BLaER1 treated with 17β-estradiol and CSF1 and Interleukin-3, amounts not matched to agents 10 nM and 100 nM (cell line): ENCODE results near the gene HERC2.

Experiments
- H3K27ac ChIP-seq, 11 experiments: shearing (Covaris generic); formaldehyde crosslinking; 2 replicates each; pipeline ENCODE4 v1.8.1; 2022
- H3K27me3 ChIP-seq, 11 experiments: shearing (Covaris generic); formaldehyde crosslinking; 2 replicates each; pipeline ENCODE4 v1.8.1; 2022
- H3K36me3 ChIP-seq, 11 experiments: shearing (Covaris generic); formaldehyde crosslinking; 2 replicates each; pipeline ENCODE4 v1.8.1; 2022
- H3K4me1 ChIP-seq, 10 experiments: shearing (Covaris generic); formaldehyde crosslinking; 2 replicates each; pipeline ENCODE4 v1.8.1; 2022
- H3K4me2 ChIP-seq, 11 experiments: shearing (Covaris generic); formaldehyde crosslinking; 2 replicates each; pipeline ENCODE4 v1.8.1; 2022
- H3K4me3 ChIP-seq, 10 experiments: shearing (Covaris generic); formaldehyde crosslinking; 2 replicates each; pipeline ENCODE4 v1.8.1; 2022
- H3K9ac ChIP-seq, 11 experiments: shearing (Covaris generic); formaldehyde crosslinking; 2 replicates each; pipeline ENCODE4 v1.8.1; 2022
- H3K9me3 ChIP-seq, 11 experiments: shearing (Covaris generic); formaldehyde crosslinking; replicated peaks in 1 of 11; 2 replicates each; pipeline ENCODE4 v1.8.1; 2022
- H4K20me1 ChIP-seq, 11 experiments: shearing (Covaris generic); formaldehyde crosslinking; 2 replicates each; pipeline ENCODE4 v1.8.1; 2022
- Cebpa-rat ChIP-seq, 11 experiments: shearing (Covaris generic); IDR thresholded peaks; 2 replicates each; pipeline ENCODE4 v1.8.1; 2022

Gene HERC2

GRCh38 chr15:28112101-28112760 lies 209.7 kb downstream of the HERC2 start:
- peaks cover 6 to 9% (median 7%) of the 10 kb centered on the region in 10 experiments; a peak in 19 of 20 replicates for H3K4me1 ChIP-seq
- no peak overlapping the region for H3K4me3 ChIP-seq
- H3K36me3 ChIP-seq, result peaks cover 59 to 68% (median 63%) of the 10 kb centered on the region in 11 experiments
- no peak overlapping the region for H3K9ac ChIP-seq
- peaks cover 15 to 22% (median 18%) of the 10 kb centered on the region in 11 experiments for H3K27me3 ChIP-seq
- H3K9me3 ChIP-seq, result no peaks in the 10 kb centered on the region
- no peak overlapping the region for H3K4me2 ChIP-seq
- no peak overlapping the region for H3K27ac ChIP-seq
- TF ChIP-seq Cebpa-rat (IDR thresholded peaks at IDR 0.05), result no peak
- H4K20me1 ChIP-seq, result peaks cover 0 to 86% (median 19%) of the 10 kb centered on the region in 11 experiments; a peak in 15 of 22 replicates

DNA sequence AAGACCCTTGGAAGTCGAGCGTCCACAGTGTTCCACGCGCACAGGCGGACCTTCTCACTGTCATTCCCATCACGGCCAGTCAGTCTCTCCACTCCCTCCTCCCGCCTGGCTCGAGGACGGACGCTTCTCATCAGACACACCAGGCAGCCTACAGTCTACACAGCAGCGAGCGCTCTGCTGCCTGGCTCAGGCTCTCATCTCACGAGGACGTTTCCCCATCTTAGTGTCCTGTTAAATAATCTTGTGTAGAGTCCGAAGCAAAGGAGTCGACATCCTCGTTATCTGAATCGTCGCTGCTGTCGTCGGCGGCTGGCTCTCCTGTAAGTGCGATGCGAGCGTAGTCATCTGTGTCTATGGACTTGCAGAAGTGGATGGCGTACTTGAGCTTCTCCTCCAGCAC lies 210.4 kb downstream of the HERC2 start:
- no peaks in the 10 kb centered on the region for H3K9me3 ChIP-seq

GRCh38 chr15:28110481-28110881 lies 211.5 kb downstream of the HERC2 start:
- Histone ChIP-seq H4K20me1 (peaks cover 0 to 82% (median 29%) of the 10 kb centered on the region in 11 experiments; a peak in 16 of 22 replicates), H3K27ac (no peak overlapping the region), H3K36me3 (peaks cover 42 to 50% (median 46%) of the 10 kb centered on the region in 11 experiments), H3K4me3 (no peak overlapping the region), H3K9me3 (no peaks in the 10 kb centered on the region), H3K9ac (no peak overlapping the region), H3K27me3 (peaks cover 33 to 39% (median 36%) of the 10 kb centered on the region in 11 experiments), H3K4me2 (no peak overlapping the region), H3K4me1 (peaks cover 14 to 25% (median 24%) of the 10 kb centered on the region in 10 experiments)
- TF ChIP-seq Cebpa-rat (IDR thresholded peaks at IDR 0.05), result no peak

More for the DNA sequence above, 210.4 kb downstream of the HERC2 start:
- Histone ChIP-seq H3K27me3 (peaks cover 22 to 28% (median 25%) of the 10 kb centered on the region in 11 experiments), H3K4me2 (no peak overlapping the region), H3K4me1 (peaks cover 8 to 16% (median 14%) of the 10 kb centered on the region in 10 experiments), H3K9ac (no peak overlapping the region), H3K36me3 (peaks cover 52 to 61% (median 56%) of the 10 kb centered on the region in 11 experiments), H3K27ac (no peak overlapping the region), H3K4me3 (no peak overlapping the region), H4K20me1 (peaks cover 0 to 86% (median 26%) of the 10 kb centered on the region in 11 experiments; a peak in 16 of 22 replicates)
- TF ChIP-seq Cebpa-rat (IDR thresholded peaks at IDR 0.05), result no peak

GRCh38 chr15:28109626-28110455 lies 212.1 kb downstream of the HERC2 start:
- H4K20me1 ChIP-seq, result peaks cover 0 to 77% (median 29%) of the 10 kb centered on the region in 11 experiments; a peak in 16 of 22 replicates
- H3K4me1 ChIP-seq, result peaks cover 14 to 26% (median 25%) of the 10 kb centered on the region in 10 experiments
- no peak for TF ChIP-seq Cebpa-rat (IDR thresholded peaks at IDR 0.05)
- H3K4me3 ChIP-seq, result no peak overlapping the region
- H3K27ac ChIP-seq, result no peak overlapping the region
- no peak overlapping the region for H3K9ac ChIP-seq
- peaks cover 36 to 44% (median 39%) of the 10 kb centered on the region in 11 experiments for H3K36me3 ChIP-seq
- peaks cover 36 to 45% (median 42%) of the 10 kb centered on the region in 11 experiments for H3K27me3 ChIP-seq
- H3K4me2 ChIP-seq, result no peak overlapping the region
- H3K9me3 ChIP-seq, result no peaks in the 10 kb centered on the region

GRCh38 chr15:28107904-28108275 lies 214.1 kb downstream of the HERC2 start:
- Histone ChIP-seq H3K36me3 (peaks cover 17 to 25% (median 20%) of the 10 kb centered on the region in 11 experiments), H3K4me3 (peak overlapping the region in 7 of 10 experiments; percentile 60 to 75 (median 63); a peak in 10 of 20 replicates), H3K4me2 (peak overlapping the region; percentile 93 to 100 (median 99)), H3K27ac (no peak overlapping the region), H3K4me1 (peaks cover 14 to 26% (median 25%) of the 10 kb centered on the region in 10 experiments), H3K27me3 (peaks cover 36 to 53% (median 43%) of the 10 kb centered on the region in 11 experiments), H3K9ac (peak overlapping the region in 3 of 11 experiments; percentile 63 to 76 (median 75); a peak in 4 of 22 replicates), H4K20me1 (peaks cover 0 to 65% (median 29%) of the 10 kb centered on the region in 11 experiments; a peak in 16 of 22 replicates), H3K9me3 (no peaks in the 10 kb centered on the region)
- no peak for TF ChIP-seq Cebpa-rat (IDR thresholded peaks at IDR 0.05)

DNA sequence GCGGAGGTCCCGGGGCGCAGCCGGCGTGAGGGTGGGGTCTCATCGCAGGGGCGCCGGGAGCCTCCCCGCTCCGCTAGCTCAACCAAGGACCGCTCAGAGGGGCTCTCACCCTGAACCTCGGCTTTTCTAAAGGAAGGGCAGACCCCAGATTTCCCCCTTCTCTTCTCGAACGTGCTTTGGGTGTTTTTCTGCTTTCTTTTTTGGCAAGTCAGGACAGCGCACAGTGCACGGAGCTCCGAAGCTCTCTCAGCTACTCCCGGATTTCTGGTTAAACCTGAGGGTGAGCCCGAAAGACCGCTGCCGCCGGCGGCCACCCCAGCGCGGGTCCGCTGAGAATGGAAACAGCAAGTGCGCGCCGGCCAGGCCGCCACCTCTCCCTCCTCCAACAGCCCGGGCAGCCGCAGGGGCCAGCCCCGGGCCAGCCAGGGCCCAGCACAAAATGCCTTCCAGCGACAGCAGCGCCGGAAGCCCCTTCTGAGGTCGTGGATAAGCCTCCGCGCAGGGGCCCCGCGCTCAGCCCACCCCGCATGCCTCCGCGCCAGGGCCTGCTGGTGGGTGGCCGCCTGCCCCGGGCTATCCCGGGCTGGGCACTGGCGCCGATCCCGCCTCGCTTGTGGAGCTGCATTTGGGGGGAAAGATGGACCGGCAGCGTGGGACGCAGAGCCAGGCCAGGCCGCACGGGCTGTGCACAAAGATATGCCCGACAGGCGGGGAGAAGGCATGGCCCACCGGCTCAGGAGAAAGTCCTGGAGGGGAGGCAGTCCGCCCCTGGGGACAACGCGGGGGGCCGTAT lies 214.7 kb downstream of the HERC2 start:
- Histone ChIP-seq H3K27me3 (peaks cover 36 to 56% (median 43%) of the 10 kb centered on the region in 11 experiments), H3K36me3 (peaks cover 11 to 19% (median 14%) of the 10 kb centered on the region in 11 experiments; a peak in 21 of 22 replicates), H4K20me1 (peaks cover 0 to 60% (median 29%) of the 10 kb centered on the region in 11 experiments; a peak in 16 of 22 replicates), H3K27ac (peak overlapping the region in 2 of 11 experiments; percentile 9 to 24; a peak in 3 of 22 replicates), H3K4me2 (peak overlapping the region; percentile 93 to 100 (median 99)), H3K9me3 (peaks cover 0 to 5% (median under 1%) of the 10 kb centered on the region in 11 experiments; a peak in 6 of 22 replicates), H3K9ac (peak overlapping the region; percentile 40 to 76 (median 63)), H3K4me1 (peaks cover 14 to 27% (median 25%) of the 10 kb centered on the region in 10 experiments), H3K4me3 (peak overlapping the region; percentile 57 to 75 (median 64))
- TF ChIP-seq Cebpa-rat (IDR thresholded peaks at IDR 0.05), result no peak

GRCh38 chr15:28106294-28107110 lies 215.5 kb downstream of the HERC2 start:
- H4K20me1 ChIP-seq, result peaks cover 0 to 52% (median 29%) of the 10 kb centered on the region in 11 experiments; a peak in 16 of 22 replicates
- H3K27ac ChIP-seq, result peak overlapping the region in 2 of 11 experiments; percentile 9 to 24; a peak in 3 of 22 replicates
- H3K9me3 ChIP-seq, result peaks cover 0 to 11% (median 5%) of the 10 kb centered on the region in 11 experiments; a peak in 6 of 22 replicates
- peaks cover 14 to 35% (median 25%) of the 10 kb centered on the region in 10 experiments for H3K4me1 ChIP-seq
- no peak for TF ChIP-seq Cebpa-rat (IDR thresholded peaks at IDR 0.05)
- peak overlapping the region; percentile 93 to 100 (median 99) for H3K4me2 ChIP-seq
- H3K9ac ChIP-seq, result peak overlapping the region; percentile 40 to 76 (median 63)
- peaks cover 37 to 63% (median 44%) of the 10 kb centered on the region in 11 experiments for H3K27me3 ChIP-seq
- H3K36me3 ChIP-seq, result peaks cover 3 to 11% (median 6%) of the 10 kb centered on the region in 11 experiments; a peak in 21 of 22 replicates
- H3K4me3 ChIP-seq, result peak overlapping the region; percentile 57 to 75 (median 64)
